ENCODE data around the gene CLASP1. TPM values are rescaled to one million over a fixed set of nuclear protein-coding genes. Genes with fewer than 3 reads are reported as not detected.
A peak's percentile ranks its signal among the peaks of the same experiment; 100 is the strongest.
"Not testable (repeated sequence)": the region's sequence is repeated elsewhere in the genome, so short reads cannot be mapped to it uniquely, and the experiment has no call there.

Gene CLASP1
- total RNA-seq, 2 experiments from 2014 or later = 122 to 126 TPM

DNA sequence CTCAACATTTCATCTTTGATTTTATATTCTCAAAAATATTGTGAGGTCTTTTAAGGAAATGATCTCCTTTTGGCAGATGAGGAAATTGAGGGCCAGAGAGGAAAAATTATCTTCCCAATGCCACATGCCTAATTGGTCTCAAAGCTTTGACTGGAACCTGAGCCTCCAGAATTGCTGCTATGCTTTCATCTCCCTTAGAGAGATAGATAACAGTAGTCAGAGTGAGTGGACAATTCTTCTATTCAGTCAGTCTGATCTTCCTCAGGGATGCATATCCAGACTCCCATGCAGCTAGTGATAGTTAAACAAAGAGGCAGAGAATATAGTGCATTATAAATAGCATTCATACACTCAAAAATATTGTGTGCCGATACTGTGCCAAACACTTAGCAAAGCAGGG is 3.8 kb upstream of the CLASP1 start:
- Mint-ChIP-seq H3K9me3 (no peaks in the 10 kb centered on the region), H3K27ac (no peak overlapping the region), H3K36me3 (peaks cover 26% of the 10 kb centered on the region), H3K4me3 (no peak overlapping the region), H3K4me1 (ENCODE audit: low read depth) (peaks cover 35% of the 10 kb centered on the region), H3K27me3 (no peaks in the 10 kb centered on the region)
- intact Hi-C loops (cut with micrococcal nuclease) = no loop called here
- ChIA-PET POLR2A (no interaction called here), CTCF (no interaction called here)
- DNase-seq = no peak

DNA sequence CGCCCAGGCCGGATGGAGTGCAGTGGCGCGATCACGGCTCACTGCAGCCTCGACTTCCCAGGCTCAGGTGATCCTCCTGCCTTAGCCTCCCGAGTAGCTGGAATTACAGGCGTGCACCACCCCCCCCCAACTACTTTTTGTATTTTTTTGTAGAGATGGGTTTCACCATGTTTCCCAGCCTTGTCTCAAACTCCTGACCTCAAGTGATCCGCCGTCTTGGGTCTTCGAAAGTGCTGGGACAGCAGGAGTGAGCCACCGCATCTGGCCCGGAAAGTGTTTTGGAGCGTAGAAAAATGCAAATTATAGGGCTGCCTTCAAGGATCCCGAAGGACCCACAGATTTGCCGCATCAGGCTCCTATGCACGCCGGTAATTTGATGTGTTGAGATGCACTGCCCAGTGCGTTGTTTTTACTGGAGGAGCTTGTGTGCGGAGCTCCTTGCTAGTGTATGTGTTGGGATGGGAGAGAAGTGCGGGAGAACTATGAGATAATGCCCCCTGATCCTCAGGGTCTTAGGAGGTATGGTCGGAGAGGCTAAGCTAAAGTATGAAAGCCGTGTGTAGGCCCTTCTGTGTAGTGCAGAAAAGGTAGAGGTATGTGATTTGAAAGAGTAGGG is 1.2 kb upstream of the CLASP1 start:
- CTCF ChIA-PET = interaction anchor here (1.0 to 2.0 kb wide), 5 partner anchors 50 to 120 kb away, joined by 3 to 12 read pairs (median 3); partner anchors contain the start of gene RNU4ATAC
- POLR2A ChIA-PET = interaction anchor here (1.0 to 5.7 kb wide), 5 partner anchors 16 to 121 kb away, joined by 3 to 171 read pairs (median 24); partner anchors contain the start of genes NIFK and RNU4ATAC
- Mint-ChIP-seq H3K4me3 (peak overlapping the region; percentile 97), H3K27me3 (no peaks in the 10 kb centered on the region), H3K4me1 (ENCODE audit: low read depth) (peaks cover 53% of the 10 kb centered on the region), H3K36me3 (peaks cover 32% of the 10 kb centered on the region), H3K27ac (peak overlapping the region; percentile 99), H3K9me3 (no peaks in the 10 kb centered on the region)
- peak; percentile 52 for DNase-seq
- intact Hi-C loops (cut with micrococcal nuclease) = no loop called here

DNA sequence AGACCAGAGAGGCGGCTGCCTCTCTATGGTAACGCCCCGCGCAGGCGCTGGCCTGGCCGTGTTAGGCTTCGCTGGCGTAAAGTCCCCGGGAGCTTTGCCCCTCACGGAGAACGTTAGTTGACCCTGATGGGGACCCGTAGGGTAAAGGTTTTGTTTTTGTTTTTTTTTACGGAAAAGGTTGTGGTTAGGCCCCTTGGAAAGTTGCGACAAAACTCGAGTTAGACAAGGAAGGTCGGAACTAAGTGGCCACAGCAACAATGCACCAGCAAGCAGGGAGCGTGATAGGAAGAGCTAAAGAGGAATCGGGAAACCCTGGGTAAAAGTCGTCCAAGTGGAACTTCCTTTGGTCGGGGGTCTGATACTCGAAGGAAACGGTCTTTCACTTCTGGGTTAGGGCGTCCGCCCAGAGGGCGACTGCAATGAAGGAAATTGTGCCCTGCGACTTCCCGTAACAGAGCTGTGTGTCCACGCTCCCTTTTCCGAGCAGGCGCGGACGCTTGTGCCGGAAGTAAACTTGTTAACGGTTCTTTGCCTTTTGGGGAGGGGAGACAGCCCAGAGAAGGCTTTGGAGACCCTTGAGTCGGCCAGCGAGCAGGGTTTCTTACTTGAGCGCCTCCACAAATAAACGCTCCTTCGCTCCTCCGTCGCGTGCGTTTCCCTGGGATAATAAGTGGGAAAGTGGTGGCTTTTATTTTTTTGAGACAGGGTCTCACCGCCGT is 493 bp upstream of the CLASP1 start:
- peaks cover 33% of the 10 kb centered on the region for H3K36me3 Mint-ChIP-seq
- H3K9me3 Mint-ChIP-seq = no peaks in the 10 kb centered on the region
- peaks cover 58% of the 10 kb centered on the region for H3K4me1 Mint-ChIP-seq (ENCODE audit: low read depth)
- DNase-seq = peak; percentile 98
- peak overlapping the region; percentile 99 for H3K27ac Mint-ChIP-seq
- H3K27me3 Mint-ChIP-seq = no peaks in the 10 kb centered on the region
- intact Hi-C loops (cut with micrococcal nuclease) = loop anchor here (1.0 kb wide), 6 partner anchors 50 to 119 kb away; partner anchors contain the start of genes NIFK, RNU4ATAC and TSN
- POLR2A ChIA-PET = interaction anchor here (0.5 to 5.7 kb wide), 7 partner anchors 17 to 164 kb away, joined by 3 to 171 read pairs (median 9); partner anchors contain the start of genes NIFK and RNU4ATAC
- CTCF ChIA-PET = interaction anchor here (1.0 to 2.0 kb wide), 6 partner anchors 28 to 119 kb away, joined by 3 to 12 read pairs (median 4); partner anchors contain the start of gene RNU4ATAC
- H3K4me3 Mint-ChIP-seq = peak overlapping the region; percentile 97

DNA sequence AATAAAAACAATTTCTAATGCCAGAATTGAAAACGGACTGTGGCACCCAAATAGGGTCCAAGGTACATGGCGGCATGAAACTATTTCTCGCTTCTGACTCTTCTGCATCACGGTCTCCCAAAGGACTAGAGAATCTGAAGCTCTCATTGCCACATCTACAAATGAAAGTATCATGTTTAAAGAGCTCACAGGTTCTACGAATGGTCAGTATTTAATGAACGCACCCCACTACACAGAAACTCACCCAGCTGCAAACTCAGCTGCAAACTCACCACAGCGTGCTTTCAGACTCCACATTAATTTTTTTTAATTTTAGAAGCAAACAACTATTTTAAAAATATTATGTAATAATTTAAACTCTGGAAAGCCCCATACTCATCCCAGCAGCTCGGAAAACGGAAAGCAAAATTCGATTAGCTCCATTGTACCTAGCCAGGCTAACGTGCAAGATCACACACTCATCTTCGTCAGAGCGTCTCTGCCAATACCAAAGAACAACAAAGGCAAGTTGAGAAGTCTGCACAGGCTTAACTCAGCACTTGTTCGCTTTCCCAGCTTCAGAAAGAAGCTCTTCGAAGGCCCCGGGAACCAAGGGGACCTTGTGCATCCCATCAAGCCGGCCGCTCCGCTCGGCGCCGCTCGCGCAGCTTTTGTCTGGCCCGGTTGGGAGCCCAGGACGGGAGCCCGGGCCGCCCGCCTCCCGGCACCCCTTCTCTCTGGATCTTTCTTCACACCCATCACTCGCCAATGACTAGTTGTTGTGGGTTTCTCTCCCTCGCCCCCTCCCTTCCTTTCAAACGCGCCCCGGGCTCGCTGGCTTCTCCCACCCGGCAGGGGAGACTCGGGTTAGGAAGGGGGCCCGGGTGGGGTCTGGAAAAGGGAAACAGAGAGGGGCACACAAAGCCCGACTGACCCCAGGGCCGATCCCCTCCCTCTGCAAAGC is 785 bp downstream of the CLASP1 start:
- no peaks in the 10 kb centered on the region for H3K9me3 Mint-ChIP-seq
- peak; percentile 64 for DNase-seq
- ChIA-PET POLR2A (interaction anchor here (0.7 to 5.7 kb wide), 10 partner anchors 14 to 119 kb away, joined by 3 to 171 read pairs (median 4); partner anchors contain the start of genes NIFK and RNU4ATAC), CTCF (interaction anchor here (0.8 to 1.2 kb wide), 6 partner anchors 53 to 127 kb away, joined by 3 to 6 read pairs (median 3); partner anchors contain the start of genes RNU4ATAC and TSN)
- peak overlapping the region; percentile 99 for H3K27ac Mint-ChIP-seq
- peaks cover 57% of the 10 kb centered on the region for H3K4me1 Mint-ChIP-seq (ENCODE audit: low read depth)
- H3K36me3 Mint-ChIP-seq = peaks cover 27% of the 10 kb centered on the region
- intact Hi-C loops (cut with micrococcal nuclease) = loop anchor here (1.0 kb wide), 6 partner anchors 51 to 118 kb away; partner anchors contain the start of genes NIFK, RNU4ATAC and TSN
- H3K27me3 Mint-ChIP-seq = no peaks in the 10 kb centered on the region
- peak overlapping the region; percentile 97 for H3K4me3 Mint-ChIP-seq

DNA sequence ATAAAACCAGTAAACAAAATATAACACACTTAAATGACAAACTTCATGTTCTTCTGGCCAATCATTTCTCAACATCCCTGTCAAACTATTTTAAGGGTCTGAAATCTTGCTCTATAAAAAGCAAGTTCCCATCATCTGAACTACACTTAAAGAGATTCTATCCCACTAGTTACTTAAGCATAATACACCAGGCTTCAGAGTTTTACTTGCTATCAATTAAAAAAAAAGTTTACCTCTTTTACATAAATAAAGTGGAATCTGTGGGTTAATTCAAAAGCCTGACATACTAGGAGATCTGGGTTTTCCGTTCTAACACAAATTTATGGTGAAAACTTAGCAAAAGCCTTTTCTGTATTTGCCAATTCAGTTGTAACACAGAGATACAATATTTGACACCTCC is 1.9 kb downstream of the CLASP1 start:
- intact Hi-C loops (cut with micrococcal nuclease) = no loop called here
- Mint-ChIP-seq H3K27me3 (no peaks in the 10 kb centered on the region), H3K4me3 (peak overlapping the region; percentile 97), H3K4me1 (ENCODE audit: low read depth) (peaks cover 52% of the 10 kb centered on the region), H3K36me3 (peaks cover 28% of the 10 kb centered on the region), H3K9me3 (no peaks in the 10 kb centered on the region), H3K27ac (peak overlapping the region; percentile 99)
- no peak for DNase-seq
- ChIA-PET POLR2A (interaction anchor here (5.7 kb wide), 1 partner anchor 118 kb away, joined by 171 read pairs; the partner anchor contains the start of gene RNU4ATAC), CTCF (no interaction called here)

DNA sequence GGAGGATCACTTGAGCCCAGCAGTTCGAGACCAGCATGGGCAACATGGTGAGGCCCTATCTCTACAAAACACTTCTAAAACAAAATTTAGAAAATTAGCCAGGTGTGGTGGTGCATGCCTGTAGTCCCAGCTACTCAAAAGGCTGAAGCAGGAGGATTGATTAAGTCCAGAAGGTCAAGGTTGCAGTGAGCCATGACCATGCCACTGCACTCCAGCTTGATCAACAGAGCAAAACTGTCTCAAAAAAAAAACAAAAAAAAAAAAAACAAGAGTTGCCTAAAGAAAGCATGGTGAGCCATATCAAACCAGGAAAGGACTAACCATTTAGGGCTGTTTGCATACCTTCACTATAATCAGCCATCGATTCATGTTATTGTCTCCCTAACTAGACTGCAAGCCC is 4.5 kb downstream of the CLASP1 start:
- Mint-ChIP-seq H3K27me3 (no peaks in the 10 kb centered on the region), H3K9me3 (peaks cover 3% of the 10 kb centered on the region), H3K27ac (no peak overlapping the region), H3K4me3 (no peak overlapping the region), H3K4me1 (ENCODE audit: low read depth) (peaks cover 41% of the 10 kb centered on the region), H3K36me3 (peaks cover 21% of the 10 kb centered on the region)
- intact Hi-C loops (cut with micrococcal nuclease) = no loop called here
- ChIA-PET CTCF (no interaction called here), POLR2A (interaction anchor here (0.5 kb wide), 1 partner anchor 54 kb away, joined by 4 read pairs; no protein-coding TSS in a partner anchor)
- no peak for DNase-seq

DNA sequence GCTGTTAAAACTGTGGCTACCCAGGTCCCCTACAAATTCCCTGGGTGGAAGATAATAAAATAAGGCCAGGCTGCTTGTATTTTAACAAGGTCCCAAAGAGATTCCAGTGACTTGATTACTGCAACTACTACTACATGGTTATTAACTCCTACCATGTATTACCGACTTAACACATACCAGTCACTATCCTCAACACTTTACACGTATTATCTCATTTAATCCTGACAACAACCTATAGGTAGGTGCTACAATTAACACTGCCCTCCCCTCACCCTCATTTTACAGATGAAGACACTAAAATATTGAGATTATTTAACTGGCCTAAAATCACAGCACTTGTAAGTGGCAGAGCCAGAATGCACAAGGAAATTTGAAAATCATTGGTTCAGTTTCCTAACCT is 5.4 kb downstream of the CLASP1 start:
- intact Hi-C loops (cut with micrococcal nuclease) = no loop called here
- no peaks in the 10 kb centered on the region for H3K27me3 Mint-ChIP-seq
- peaks cover 41% of the 10 kb centered on the region for H3K4me1 Mint-ChIP-seq (ENCODE audit: low read depth)
- DNase-seq = no peak
- peaks cover 23% of the 10 kb centered on the region for H3K36me3 Mint-ChIP-seq
- H3K9me3 Mint-ChIP-seq = peaks cover 3% of the 10 kb centered on the region
- no peak overlapping the region for H3K4me3 Mint-ChIP-seq
- ChIA-PET POLR2A (no interaction called here), CTCF (no interaction called here)
- no peak overlapping the region for H3K27ac Mint-ChIP-seq

DNA sequence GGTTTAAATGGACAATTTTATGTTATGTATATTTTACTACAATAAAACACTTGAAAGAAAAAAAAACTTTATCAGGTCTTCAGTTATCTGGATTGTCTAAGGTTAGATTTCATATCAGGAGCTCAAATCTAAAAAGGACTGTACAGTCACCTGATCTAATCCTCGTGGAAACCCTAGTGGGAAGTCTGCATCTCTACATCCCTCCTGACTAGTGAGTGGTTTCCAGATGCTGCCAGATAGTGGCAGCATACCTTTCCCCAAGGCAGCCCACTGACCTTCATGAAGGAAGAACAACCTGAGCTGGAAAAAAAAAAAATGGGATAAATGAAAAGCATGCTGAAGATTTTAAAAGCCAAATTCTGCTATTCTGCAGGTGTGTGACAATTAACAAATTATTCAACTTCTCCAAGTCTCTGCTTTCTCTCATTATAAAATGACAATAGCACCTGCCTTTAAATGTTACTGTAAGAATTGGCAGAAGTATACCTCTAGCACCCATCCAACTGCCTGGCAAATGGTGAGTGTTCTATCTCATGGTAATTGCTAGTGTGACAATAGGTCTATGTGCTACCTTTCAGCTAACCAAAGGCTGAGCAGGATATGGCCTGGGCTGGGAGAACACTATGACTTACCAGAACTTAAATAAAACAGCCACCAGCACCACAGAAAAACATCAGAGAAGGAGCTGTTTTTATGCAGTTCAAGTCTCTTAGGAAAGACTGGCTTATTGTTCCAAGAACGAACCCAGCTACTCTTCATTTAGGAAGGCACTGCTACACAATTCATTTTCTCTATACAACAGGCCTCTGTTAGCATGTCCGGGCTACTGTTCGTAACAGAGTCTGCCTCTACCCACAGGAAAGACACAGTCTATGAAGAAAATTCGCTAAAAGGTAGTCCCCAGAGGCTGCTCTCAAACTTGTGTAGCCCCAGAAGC is 8.6 kb downstream of the CLASP1 start:
- Mint-ChIP-seq H3K36me3 (peaks cover 32% of the 10 kb centered on the region), H3K27ac (no peak overlapping the region), H3K4me3 (no peak overlapping the region), H3K9me3 (peaks cover 9% of the 10 kb centered on the region), H3K27me3 (no peaks in the 10 kb centered on the region), H3K4me1 (ENCODE audit: low read depth) (peaks cover 32% of the 10 kb centered on the region)
- ChIA-PET CTCF (interaction anchor here (0.7 kb wide), 1 partner anchor 87 kb away, joined by 4 read pairs; no protein-coding TSS in a partner anchor), POLR2A (no interaction called here)
- DNase-seq = no peak
- intact Hi-C loops (cut with micrococcal nuclease) = no loop called here

DNA sequence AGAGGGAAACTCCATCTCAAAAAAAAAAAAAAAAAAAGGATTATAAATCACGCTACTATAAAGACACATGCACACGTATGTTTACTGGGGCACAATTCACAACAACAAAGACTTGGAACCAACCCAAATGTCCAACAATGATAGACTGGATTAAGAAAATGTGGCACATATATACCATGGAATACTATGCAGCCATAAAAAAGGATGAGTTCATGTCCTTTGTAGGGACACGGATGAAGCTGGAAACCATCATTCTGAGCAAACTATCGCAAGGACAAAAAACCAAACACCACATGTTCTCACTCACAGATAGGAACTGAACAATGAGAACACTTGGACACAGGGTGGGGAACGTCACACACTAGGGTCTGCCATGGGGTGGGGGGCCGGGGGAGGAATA is 9.4 kb downstream of the CLASP1 start:
- H3K27me3 Mint-ChIP-seq; DNase-seq; H3K4me3 Mint-ChIP-seq; H3K9me3 Mint-ChIP-seq; intact Hi-C loops (cut with micrococcal nuclease); CTCF ChIA-PET; POLR2A ChIA-PET: not testable (repeated sequence)
- peaks cover 31% of the 10 kb centered on the region for H3K4me1 Mint-ChIP-seq (ENCODE audit: low read depth)
- peaks cover 29% of the 10 kb centered on the region for H3K36me3 Mint-ChIP-seq
- peak overlapping the region; percentile 30 for H3K27ac Mint-ChIP-seq

DNA sequence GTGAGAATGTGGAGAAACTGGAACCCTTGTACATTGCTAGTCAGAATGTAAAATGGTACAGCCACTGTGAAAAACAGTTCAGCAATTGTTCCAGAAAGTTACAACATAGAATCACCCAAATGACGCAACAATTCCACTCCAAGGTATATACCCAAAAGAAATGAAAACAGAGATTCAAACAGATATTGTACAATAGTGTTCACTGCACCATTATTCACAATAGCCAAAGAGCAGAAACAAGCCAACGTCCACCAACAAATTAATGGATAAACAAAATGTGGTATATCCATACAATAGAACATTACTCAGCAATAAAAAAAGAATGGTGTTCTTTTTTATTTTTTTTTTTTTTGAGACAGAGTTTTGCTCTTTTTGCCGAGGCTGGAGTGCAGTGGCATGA is 10.9 kb downstream of the CLASP1 start:
- Mint-ChIP-seq H3K4me3 (no peak overlapping the region), H3K4me1 (ENCODE audit: low read depth) (peaks cover 40% of the 10 kb centered on the region), H3K27me3 (no peaks in the 10 kb centered on the region), H3K36me3 (peaks cover 32% of the 10 kb centered on the region), H3K27ac (no peak overlapping the region), H3K9me3 (peaks cover 9% of the 10 kb centered on the region)
- no peak for DNase-seq
- intact Hi-C loops (cut with micrococcal nuclease) = no loop called here
- CTCF ChIA-PET = no interaction called here
- POLR2A ChIA-PET = no interaction called here

DNA sequence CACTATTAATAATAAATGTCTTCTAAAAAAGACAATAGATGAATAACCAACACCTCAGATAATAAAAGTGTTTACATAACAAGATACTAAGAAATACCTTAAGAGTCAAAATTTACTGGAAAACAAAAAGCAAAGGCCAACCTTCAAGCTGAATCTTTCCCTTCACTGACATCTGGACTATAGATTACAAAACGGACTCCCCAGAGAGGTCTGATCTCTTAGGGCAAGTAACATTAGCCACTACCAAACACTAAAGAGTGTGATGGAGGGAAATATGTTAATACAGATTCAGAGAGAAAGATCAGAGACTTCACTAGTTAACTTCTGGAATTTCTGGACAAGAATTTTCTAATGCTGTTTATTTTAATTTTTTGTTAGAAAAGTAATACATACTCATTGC is 13.9 kb downstream of the CLASP1 start:
- no peak for DNase-seq
- Mint-ChIP-seq H3K36me3 (peaks cover 26% of the 10 kb centered on the region), H3K4me3 (no peak overlapping the region), H3K9me3 (peaks cover 9% of the 10 kb centered on the region), H3K4me1 (ENCODE audit: low read depth) (peaks cover 31% of the 10 kb centered on the region), H3K27ac (no peak overlapping the region), H3K27me3 (no peaks in the 10 kb centered on the region)
- ChIA-PET POLR2A (interaction anchor here (1.3 kb wide), 1 partner anchor 13 kb away, joined by 3 read pairs; no protein-coding TSS in a partner anchor), CTCF (interaction anchor here (1.2 kb wide), 1 partner anchor 105 kb away, joined by 3 read pairs; the partner anchor contains the start of gene RNU4ATAC)
- intact Hi-C loops (cut with micrococcal nuclease) = no loop called here

Data from activated CD4-positive, alpha-beta memory T cell treated with anti-CD3 and anti-CD28 coated beads for 36 hours (primary cell).